Suprapubic skin (tissue), 3 donors: ENCODE data around the gene ZNRF3.

ENCODE experiments used
- POLR2A ChIP-seq, 2 donors: fragments of 450-650 bp; IDR thresholded peaks; one replicate each; pipeline ENCODE4 v1.6.1; 2017; ENCODE audit warnings: antibody characterized with exemption in 2 of 2, mild to moderate bottlenecking in 2 of 2, moderate library complexity in 2 of 2
- TF ChIP-seq, protein P1 (sequence below), 2 donors: fragments of 200-600 bp in 1 of 2; fragments of 450-650 bp in 1 of 2; sonication (generic) in 1 of 2; IDR thresholded peaks; one replicate each; pipeline ENCODE4 v1.5.1; 2016 to 2019; ENCODE audit warnings: antibody characterized with exemption in 2 of 2, mild to moderate bottlenecking in 1 of 2, moderate library complexity in 1 of 2

DNA sequence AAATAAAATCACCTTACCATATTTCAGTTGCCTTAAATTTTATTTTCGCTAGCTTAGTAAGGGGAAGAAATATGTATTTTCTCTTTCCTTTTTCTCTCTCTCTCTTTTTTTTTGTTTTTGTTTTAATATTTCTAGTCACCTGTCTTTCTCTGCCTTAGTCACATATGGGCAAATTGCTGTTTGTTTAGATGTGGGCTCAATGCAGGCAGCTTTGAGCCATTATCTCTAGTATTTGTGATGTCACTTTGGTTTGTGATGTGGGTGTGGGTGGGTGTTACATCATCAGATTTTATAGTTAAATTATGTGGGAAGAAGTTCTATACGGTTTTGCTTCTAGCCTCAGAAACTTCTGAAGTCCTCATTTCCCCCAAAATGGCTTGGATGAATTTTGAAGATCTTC is 178.4 kb downstream of the ZNRF3 start, which contains the start of gene C22orf31:
- no peak for TF ChIP-seq POLR2A (IDR thresholded peaks at IDR 0.05)
- TF ChIP-seq, protein P1, sequence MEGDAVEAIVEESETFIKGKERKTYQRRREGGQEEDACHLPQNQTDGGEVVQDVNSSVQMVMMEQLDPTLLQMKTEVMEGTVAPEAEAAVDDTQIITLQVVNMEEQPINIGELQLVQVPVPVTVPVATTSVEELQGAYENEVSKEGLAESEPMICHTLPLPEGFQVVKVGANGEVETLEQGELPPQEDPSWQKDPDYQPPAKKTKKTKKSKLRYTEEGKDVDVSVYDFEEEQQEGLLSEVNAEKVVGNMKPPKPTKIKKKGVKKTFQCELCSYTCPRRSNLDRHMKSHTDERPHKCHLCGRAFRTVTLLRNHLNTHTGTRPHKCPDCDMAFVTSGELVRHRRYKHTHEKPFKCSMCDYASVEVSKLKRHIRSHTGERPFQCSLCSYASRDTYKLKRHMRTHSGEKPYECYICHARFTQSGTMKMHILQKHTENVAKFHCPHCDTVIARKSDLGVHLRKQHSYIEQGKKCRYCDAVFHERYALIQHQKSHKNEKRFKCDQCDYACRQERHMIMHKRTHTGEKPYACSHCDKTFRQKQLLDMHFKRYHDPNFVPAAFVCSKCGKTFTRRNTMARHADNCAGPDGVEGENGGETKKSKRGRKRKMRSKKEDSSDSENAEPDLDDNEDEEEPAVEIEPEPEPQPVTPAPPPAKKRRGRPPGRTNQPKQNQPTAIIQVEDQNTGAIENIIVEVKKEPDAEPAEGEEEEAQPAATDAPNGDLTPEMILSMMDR (IDR thresholded peaks at IDR 0.05) = no peak
